COLO668 (cell line): ENCODE measurements around the gene ZNF212.

Source experiments
- DNase-seq: peaks from one replicate; lab custom pipeline; 2025; ENCODE audit not compliant: unreplicated experiment; lab: John Stamatoyannopoulos, UW

The ZNF212 gene

DNA sequence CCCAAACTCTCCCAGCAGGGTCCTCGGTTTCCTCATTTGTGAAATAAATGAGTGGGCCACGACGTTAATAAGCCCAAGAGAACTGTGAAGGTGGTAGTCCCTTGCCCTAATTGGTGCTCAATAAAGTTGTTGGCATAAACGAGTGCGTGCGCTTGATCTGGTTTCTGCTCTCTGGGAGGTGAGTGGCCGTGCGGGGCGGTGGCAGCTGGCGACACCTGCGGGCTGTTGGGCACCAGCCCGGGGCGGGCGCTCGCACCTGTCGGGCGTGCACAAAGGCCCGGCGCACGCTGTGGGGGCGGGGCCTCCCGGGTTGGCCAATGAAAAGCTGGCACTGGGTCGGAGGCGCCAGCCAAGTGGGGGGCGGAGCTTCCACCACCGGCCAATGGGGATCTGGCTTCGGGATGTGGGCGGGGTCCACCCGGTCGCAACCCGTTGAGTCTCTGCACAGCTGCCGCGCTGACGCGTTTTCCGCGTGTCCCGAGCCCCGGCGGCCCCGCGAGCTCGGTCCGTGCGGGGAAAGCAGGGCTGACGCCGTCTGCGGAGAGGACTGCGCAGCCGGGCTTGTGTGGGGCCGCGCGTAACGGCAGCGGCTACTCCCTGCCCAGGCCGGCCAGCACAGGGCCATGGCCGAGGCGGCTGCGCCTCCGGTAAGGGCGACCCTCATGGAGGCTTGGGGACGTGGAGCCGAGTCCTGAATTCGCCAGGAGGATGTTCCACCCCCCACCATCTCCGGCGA, 45.6 kb downstream of the ZNF212 start:
- peak; percentile 99 for DNase-seq

DNA sequence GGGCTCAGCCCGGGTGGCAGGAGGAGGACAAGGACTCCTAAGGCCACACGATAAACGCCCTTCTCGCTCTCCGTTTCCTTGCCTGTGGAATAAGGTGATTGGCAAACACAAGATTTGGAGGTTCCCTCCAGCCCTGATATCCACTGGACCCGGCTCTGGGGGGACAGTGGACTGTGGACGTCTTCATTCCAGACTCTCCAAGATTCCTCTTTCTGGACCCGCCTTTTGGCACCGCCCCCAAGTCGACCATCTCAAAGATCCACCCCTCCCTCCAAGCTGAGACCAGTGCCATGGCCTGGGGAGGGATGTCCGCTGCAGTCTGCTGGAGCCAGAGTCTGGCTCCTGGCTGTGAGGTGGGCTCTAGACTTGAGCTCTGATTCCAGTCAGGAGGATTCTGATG, 46.2 kb downstream of the ZNF212 start:
- peak; percentile 30 for DNase-seq

DNA sequence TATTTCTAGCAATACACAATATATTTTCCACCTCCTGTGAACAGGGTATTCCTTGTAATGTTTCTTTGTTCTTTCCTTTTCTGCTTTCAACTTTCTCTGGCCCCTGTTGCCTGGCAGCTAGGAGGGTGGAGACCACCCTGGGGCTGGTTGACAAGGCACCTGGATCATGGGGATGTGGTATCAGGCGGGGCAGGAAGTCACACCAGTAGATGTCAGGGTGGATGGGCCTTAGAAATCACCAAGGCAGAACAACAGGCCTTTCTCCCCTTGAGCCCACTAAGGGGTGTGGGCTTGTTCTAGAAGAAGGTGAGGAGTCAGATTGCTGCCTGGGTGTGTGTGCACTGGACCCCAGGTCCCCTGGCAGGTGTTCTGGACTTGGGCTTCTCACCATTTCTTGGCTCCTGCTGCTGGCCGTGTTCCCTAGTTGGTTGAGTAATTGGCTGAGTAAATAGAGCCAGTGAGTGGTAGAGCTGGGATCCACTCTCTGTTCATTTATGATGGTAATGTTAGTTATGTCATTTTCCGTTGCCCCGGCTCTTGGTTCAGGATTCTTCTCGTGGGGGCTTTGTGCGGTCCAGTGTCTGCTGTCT, 47.5 kb downstream of the ZNF212 start:
- peak; percentile 7 for DNase-seq

DNA sequence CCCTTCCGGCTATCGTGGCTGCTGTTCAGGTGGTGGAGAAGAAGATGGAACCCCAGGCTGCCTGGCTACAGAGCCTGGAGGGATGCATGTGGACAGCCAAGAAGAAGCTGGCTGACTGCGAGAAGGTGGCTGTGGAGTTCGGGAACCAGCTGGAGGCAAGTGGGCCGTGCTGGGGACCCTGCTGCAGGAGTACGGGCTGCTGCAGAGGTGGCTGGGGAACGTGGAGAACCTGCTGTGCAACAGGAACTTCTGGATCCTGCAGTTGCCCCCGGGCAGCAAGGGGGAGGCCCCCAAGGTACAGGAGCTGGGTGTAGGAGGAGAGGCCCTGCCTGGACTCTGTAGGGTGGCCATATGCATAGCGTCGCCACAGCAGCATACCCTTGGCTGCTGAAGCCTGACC, 48.2 kb downstream of the ZNF212 start:
- DNase-seq: no peak

DNA sequence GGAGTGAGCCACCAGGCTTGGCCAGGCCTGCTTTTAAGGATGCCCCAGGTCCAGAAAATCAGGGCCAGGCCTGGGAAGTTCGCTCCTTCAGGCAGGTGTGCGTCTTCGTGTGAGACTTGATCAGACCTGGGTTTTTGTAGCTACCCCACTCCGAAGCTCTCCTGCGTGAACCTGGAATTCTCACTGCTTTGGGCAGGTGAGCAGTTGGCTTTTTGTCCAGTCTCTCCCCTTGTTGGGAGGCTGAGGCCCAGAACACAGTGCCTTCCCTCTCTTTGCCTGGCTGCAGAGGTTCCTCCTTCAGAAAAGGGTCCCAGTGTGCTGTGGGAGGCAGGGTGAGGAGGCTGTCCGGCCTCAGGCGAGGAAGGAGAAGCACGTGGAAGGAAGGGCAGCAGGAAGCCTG, 49.8 kb downstream of the ZNF212 start:
- DNase-seq: no peak

DNA sequence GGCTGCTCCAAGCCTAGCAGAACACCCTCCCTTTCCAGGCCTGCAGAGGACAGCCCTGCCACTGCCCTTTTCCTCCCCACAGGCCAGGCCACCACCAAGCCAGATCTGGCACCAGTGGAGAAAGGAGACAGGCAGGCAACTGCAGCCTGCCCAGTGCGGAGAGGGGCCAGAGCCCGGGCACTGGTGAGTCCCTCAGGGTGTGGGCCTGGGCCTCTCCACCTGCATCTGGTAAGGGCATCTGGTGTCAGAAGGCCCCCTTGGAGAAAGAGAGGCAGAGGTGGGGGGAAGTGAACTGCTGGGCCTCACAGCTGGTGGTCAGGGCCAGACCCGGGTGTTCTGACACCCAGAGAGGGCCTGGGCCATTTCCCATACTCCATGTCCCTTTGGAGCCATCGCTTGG, 50.4 kb downstream of the ZNF212 start:
- no peak for DNase-seq

DNA sequence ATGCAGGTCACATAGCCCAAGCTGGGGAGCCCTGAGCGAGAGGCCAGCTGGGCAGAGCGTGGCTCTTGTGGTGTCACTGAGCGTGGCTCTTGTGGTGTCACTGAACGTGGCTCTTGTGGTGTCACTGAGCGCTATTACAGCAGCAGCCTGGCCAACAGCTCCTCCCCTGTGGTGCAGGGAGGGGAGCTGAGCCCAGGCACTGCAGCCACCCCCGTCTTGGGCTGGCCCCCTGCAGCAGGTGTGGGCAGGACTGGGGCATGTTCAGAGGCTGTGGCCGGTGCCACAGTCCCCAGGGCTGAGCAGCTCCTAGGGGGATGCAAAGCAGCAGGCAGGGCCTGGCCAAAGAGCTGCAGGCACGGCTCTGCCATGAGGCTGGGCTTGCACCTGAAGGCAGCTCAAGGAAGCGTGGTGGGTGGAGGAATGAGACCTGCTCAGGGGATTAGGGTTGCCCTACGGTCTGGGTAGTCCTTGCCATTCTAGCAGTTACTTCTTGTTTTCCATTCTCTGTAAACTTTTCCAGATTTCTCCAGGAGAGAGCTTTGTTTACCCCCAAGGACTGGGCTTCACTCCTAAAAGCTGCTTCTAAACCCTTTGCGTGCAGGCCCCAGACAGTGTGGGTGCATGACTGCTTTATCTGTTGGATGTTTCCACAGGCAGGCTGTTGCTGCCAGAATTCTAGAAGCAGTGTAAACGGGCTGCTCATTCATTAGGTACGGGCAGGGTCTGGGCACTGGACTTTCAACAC, 51.8 kb downstream of the ZNF212 start:
- DNase-seq: no peak

DNA sequence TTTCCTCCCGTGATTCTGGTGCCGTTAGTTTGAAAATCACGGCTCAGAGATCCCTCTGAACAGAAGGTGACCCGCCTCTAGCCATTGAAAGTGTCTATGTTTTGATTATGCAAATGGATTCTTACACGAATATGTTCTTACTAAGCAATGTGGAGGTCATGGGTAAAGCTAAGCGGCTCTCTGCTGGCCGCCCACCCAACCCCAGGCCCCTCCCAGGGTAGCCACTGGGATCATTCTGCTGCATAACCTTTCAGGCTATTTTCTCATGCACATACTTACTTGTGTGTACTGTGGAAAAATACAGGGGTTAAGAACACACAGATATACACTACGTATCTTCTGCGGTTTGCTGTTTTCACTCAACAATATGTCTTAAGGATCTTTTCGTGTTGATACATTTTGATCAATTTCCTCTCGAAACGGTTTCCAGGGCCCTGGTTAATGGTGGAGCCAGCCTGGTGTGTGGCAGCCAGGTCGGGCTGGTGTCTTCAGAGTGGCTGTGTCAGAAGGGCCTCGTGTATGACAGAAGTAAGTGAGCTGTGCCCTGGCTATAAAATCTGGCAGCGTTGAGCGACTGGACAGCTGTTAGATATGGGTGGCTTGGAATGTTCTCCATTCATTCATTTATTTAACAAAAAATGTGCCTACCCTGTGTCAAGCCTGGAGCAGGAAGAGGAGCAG, 52.5 kb downstream of the ZNF212 start:
- DNase-seq: no peak

DNA sequence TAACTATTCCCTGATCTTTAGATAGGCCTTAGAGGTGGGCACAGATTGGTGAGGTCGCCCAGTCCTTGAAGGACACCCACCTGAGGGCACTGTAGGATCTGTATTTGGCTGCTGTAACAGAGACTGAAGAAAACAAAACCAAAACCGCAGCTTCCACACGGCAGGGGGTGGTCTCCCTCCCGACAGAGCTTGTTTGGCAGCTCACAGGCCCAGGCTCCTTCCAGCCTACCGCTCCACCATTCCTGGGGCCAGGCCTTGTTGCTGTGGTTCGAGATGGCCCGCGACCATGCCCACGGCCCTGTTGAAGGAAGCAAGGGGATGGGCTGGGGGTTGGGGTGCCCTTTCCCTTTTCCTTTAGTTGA, 53.0 kb downstream of the ZNF212 start:
- no peak for DNase-seq

DNA sequence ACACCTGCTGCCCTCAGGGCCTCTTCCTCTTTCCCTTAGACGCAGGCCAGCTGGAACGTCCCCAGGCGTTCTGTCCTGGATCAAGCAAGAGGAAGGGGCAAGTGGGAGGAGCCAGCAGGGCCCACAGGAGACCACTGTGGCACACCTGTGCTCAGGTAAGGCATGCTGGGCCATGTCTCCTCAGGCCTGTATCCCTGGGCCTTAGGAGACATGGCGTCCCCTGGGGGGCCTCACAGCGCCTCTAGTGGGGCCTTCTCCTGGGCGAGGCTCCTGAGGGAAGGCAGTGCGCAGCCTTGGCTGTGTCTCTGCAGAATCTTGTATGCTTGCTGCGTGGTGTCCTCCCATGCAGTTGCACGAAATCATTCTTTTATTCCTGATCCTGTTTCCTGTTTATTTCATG, 53.9 kb downstream of the ZNF212 start:
- no peak for DNase-seq

DNA sequence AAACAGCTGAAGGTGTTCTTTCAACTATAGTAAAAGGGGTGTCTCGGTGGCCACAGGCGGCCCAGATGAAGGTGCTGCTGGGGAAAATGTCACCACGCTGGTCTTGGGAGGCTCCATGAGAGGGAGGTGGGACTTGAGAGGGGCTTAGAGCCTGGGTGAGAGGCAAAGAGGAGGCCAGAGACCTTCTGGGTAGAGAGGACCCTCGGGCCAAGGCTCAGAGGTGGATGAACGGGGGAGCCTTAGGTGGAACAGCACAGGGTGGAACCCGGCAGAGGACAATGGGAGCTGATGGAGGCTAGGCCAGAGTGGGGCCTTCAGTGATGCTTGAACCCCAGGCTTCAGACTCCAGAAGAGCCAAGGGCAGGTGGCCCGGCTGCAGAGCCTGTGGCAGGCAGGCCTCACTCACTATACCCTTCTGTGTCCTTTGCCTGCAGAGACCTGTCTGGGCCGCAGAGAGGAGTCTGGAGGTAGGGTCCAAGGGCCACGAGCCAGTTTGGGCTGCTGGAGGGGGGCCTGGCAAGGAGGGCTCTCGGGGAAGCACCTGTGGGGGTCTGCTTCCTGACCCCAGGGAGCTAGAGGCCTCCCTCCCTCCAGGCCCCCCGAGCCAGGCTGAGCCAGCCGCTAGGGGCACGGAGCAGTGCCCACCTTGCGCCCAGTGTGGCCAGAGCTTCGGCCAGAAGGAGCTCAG, 54.6 kb downstream of the ZNF212 start:
- no peak for DNase-seq

DNA sequence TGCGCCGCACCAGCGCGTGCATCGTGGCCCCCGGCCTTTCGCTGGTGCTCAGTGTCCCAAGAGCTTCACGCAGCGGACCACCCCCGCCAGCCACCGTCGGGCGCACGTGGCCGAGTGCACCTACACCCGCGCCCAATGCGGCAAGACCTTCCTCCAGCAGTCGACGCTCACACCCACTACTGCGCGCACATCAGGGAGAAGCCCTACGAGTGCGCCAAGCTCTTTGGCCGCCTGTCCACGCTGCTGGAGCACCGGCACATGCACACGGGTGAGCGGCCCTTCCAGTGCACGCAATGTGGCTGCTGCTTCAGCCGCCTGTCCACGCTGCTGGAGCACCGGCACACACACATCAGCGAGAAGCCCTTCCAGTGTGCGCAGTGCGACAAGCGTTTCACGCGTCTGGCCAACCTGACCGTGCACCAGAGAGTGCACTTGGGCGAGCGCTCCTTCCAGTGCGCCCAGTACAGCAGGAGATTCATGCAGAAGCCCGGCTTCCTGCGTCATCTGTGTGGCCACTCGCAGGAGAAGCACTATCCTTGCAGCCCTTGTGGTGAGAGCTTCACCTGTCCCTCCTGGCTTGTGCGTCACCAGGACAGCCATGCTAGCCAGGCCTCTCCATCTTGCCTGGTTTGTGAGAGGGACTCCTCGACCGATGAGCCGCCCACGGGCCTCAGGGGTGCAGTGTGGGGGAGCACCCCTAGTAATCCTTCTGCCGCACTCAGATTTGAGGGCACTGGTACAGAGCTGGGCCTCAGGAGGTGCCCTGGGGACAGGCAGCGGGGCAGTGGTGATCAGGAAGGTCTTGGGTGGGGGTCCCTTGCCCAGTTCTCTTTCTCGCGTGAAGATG, 55.4 kb downstream of the ZNF212 start:
- no peak for DNase-seq

DNA sequence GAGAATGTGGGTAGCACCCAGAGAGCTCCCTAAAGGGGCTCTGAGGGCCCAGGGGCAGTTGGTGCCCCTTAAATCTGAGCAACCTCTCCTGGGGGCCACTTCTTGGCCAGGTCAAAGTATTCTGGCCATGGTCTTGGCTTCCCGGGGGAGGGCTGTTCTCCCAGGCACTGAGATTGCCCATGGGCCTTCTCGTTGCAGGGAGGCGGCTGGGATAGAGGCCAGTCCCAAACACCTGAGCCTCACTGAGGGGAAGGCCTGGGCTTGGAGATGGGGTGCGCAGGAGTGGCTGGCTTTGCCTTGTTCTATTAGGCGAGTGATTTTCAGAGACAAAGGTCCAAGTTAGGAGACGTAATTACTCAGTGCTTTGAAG, 56.0 kb downstream of the ZNF212 start:
- DNase-seq: no peak

DNA sequence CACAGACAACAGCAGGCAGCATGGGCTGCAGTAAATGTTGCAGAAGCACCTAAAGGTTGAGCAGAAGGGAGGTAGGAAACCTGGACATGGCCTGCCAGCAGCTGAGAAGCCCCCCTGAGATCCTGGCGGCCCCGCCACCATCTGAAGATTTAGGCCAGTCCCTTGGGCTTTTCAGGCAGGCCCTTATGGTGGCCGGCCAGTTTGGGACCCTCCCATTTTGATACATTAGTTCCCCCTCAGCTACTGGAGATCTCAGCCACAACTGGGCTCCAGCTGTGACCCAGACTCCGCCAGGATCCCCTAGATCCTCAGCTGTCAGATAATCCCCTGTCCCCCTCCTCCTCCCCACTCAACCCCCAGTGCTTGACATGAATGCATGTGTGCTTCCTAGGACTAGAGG, 56.9 kb downstream of the ZNF212 start:
- no peak for DNase-seq

DNA sequence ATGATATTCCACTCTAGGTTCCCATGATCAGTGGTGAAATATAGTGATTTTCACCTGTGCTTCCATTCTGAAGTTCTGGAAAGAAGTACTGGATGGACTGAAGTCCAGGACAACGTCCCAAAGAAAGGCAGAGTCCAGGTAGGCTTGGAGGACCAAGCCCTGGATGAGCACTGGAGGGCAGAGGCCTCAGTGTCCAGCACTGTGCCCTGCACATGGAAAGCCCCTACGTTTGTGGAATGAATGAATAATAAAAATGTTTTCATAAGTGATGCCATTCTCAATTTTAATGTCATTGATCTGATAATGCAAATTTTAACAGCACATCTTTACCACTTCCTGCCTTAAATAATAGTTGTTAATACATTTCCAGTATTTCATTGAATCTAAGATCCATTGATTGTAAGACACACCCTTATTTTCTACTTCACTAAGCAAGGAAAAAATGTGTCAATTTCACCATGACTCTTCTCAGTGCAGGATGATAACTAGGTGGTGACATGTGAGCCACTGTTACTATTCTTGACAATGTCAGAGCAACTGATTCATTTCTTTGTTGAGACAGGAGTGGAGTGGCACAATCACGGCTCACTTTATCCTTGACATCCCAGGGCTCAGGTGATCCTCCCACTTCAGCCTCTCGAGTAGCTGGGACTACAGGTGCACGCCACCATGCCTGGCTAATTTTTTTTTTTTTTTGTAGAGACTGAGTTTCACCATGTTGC, 57.7 kb downstream of the ZNF212 start:
- DNase-seq: no peak

DNA sequence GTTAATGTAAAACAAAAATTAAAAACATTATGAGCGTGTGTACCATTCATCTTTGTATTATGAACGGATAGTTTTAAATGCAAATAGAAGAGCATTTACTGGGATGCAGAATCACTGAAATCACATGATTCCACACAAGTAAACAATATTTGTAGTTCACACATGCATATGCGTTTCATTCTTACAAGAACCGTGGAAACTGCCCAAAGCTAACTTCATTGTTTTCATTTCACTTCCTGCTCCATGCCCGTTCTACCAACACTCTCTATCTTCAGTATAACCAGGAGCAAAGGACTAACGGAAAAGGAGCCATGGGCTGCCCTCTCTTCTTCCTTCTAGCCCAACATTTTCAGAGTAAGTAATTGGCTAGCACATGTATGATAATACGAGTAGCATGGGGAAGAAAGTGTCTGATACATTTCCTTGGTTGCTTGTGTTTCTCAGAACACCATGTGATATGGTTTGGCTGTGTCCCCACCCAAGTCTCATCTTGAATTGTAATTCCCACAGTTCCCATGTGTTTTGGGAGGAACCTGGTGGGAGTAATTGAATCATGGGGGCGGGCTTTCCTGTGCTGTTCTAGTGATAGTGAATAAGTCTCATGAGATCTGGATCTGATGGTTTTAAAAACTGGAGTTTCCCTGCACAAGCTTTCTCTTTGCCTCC, 61.3 kb downstream of the ZNF212 start:
- DNase-seq: no peak

DNA sequence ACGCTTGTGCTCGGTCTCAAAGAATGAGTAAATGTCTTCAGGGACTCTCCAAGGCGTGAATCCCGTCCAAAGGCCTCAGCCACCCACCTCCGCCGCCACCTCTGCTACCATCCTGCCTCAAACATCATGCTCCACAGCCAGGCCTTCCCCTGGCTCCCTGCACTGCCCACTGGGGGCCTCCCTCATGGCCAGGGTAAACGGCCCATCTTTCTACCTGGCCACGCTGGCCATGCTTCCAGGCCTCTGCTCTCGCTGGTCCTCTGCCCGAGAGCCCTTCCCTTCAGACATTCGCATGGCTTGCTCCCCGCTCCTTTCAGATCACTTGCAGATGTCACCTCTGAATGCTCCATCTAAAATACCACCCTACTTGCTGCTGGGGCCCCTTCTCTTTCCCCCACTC, 62.8 kb downstream of the ZNF212 start:
- DNase-seq: no peak

DNA sequence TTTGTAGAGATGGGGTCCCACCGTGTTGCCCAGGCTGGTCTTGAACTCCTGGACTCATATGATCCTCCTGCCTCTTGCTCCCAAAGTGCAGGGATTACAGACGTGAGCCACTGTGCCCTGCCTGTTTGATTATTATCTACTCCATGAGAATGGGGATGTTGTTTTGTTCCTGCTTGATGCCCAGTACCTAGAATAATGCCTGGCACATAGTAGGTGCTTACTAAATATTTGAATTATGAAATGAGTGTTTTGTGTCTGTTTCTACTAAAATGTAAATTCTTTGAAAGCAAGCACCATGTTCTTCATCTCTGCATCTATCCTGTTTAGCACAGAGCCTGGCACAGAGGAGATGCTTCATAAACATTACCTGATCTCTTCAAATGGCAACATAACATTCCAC, 63.4 kb downstream of the ZNF212 start:
- DNase-seq: no peak

DNA sequence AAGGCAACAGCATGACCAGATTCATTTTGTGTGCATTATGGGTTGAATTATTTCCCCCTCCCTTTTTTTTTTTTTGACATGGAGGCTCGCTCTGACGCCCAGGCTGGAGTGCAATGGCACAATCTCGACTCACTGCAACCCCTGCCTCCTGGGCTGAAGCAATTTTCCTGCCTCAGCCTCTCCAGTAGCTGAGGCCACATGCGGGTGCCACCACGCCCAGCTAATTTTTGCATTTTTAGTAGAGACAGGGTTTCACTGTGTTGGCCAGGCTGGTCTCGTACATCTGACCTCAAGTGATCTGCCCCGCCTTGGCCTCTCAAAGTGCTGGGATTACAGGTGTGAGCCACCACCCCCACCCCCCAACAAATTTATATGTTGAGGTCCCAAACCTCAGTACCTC, 64.6 kb downstream of the ZNF212 start:
- no peak for DNase-seq
